Stimulated activated CD8-positive, alpha-beta memory T cell treated with anti-CD3 and anti-CD28 coated beads, Interleukin-15, amount 100 ng/mL, for 24 hours (primary cell): ENCODE data around the gene TSPAN17.

ENCODE experiments used
- DNase-seq: peaks from one replicate; pipeline ENCODE4 v3.0.0-alpha.2; 2020; ENCODE audit warnings: low read depth

TSPAN17 gene

DNA sequence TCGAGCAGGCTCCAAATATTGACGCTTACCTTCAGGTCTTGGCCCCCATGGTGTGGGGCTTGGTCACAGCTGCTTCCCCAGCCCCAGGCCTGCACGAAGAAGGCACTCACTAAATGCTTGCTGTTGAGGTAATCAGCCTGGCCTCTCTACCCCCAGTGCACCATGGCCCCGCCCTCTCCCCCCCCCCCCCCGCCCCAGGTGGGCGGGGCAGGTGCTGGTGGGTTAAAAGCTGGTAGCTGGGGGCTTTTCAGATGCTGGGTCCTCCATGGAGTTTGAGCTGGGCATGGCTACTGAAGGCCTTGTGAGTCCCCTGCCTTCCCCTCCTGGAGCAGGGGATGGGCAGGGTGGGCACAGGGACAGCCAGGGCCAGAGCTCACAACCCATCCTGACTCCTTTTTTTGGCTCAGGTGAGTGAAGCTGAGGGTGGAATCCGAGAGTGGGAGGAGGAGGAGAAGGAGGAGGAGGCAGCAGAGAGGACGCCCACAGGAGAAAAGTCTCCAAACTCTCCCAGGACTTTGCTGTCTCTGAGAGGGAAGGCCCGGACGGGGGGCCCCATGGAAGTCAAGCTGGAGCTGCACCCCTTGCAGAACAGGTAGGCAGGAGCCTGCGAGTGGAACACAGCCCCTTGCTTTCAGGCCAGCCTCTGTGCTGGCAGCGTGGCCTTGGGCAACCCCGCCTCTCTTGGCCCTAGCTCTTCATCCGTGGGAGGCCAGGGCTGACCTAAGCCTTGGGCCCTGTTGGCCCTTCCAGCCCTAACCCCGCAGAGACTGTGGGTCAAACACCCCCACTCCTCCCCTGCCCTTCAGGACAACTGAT is 4.4 kb upstream of the TSPAN17 start:
- no peak for DNase-seq

DNA sequence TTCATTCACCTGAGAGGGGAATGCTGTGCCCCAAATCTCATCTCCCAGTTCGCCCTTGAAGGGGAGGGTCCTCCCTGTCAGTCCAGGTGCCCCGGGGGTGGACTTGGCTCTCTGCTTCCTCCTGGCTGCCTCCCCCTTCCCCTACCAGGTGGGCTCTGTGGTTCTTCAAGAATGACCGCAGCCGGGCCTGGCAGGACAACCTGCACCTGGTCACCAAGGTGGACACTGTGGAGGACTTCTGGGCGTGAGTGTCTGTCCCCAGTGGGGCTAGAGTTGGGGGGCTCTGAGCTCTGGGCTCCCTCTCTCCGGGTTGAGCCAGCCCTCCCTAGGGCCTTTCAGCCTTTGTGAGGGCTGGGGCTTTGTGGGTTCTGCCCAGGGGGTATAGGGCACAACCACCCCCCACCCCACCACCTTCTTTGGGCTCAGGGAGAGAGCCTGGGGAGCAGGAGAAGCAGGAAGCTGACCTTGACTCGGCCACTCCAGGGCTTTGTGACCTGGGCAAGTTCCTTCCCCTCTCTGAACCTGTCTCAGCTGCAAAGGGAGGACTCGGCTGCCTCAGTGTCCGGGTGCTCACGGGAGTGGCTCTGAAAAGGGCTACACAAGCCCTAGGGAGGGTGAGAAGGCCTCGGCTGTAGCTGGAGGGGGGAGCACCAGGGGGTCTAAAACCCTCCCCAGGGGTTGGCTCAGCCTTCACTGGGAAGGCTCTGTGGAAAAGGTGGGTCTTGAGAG is 3.6 kb upstream of the TSPAN17 start:
- DNase-seq: no peak

DNA sequence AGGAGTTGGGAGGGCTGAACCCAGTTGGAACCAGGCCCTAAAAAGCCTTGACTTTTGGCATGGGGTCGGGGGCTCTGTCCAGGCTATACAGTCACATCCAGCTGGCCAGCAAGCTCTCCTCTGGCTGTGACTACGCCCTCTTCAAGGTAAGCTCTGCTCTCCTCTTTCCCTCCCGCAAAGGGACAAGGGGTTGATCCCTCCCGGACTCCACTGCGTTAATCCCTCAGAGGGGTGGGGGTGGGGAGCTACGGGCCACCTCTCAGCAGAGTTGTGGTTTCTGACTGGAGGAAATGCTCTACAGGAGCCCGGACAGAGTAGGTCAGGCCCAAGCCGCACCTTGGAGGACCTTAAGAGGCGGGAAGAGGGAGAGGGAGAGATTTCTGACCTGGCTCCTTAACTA is 3.0 kb upstream of the TSPAN17 start:
- no peak for DNase-seq

DNA sequence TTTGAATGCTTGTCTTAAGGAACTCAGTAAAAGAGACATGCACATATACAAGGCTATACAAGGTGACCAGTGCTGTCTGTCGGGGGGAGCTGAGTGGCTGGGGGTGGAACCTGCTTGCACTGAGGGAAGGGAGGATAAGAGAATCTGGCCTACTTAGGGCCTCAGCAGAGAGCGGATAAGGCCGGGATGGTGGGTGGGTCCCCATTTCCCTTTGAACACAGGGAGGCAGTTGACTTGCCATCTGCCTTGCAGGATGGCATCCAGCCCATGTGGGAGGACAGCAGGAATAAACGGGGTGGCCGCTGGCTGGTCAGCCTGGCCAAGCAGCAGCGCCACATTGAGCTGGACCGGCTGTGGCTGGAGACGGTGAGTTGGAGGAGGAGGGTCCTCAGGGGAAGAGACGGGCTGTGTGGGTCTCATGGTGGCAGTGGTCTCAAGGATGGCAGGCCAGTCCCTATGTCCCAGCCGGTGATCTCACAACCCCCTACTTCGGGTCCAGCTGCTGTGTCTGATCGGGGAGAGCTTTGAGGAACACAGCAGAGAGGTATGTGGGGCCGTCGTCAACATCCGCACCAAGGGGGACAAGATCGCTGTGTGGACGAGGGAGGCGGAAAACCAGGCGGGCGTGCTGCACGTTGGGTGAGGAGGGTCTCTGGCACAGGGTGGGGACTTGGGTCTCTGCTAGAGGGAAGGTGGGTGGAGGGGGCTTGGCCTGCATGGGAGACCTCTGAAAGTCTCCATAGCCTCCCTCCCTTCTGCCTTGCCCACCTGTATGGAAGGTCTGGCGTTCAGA is 2.2 kb upstream of the TSPAN17 start:
- DNase-seq: no peak

DNA sequence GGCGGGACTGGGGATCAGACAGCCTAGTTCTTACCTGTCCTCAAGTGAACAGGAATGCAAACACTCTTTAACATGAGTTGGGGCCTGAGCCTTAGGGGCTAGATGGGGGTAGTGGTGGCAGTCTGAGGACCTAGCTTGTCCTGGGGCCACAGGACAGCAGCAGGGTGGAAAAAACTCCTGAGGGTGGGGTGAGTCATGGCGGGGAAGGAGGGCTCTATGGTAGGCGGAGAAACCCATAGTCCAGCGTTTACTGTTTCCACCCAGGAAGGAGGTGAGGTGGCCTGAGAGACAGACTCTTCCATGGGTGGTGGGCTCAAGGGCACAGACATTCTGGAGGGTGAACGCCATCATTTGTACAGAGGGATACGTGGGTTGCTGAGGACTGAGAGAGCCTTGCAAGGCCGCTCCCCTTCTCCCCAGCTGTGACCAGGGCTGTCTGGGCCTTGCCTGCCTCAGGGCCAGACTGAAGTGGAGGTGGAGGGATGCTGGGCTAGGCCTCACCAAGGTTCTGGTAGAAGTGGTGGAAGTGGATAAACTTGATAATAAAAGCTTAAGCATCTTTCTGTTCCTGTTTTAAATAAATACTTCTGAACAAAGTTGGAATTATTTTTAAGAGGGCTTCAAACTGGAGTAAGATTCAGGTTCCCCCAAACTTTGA is 1.1 kb upstream of the TSPAN17 start:
- no peak for DNase-seq

DNA sequence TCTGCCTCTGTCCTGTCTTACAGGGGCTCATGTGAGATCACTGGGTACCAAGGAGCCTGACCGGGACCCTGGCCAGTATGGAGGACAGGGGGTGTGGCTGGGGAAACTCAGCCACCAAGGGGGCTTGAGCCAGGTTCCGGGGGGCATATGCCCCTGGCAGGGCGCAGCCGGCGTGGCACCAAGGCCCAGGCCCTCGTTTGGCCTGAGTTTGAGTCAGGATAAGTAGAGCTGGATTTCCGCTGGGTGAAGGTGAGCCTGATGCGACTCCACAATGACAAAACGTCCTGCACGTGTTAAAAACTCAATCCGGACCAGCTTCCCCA is 616 bp upstream of the TSPAN17 start:
- DNase-seq: no peak

DNA sequence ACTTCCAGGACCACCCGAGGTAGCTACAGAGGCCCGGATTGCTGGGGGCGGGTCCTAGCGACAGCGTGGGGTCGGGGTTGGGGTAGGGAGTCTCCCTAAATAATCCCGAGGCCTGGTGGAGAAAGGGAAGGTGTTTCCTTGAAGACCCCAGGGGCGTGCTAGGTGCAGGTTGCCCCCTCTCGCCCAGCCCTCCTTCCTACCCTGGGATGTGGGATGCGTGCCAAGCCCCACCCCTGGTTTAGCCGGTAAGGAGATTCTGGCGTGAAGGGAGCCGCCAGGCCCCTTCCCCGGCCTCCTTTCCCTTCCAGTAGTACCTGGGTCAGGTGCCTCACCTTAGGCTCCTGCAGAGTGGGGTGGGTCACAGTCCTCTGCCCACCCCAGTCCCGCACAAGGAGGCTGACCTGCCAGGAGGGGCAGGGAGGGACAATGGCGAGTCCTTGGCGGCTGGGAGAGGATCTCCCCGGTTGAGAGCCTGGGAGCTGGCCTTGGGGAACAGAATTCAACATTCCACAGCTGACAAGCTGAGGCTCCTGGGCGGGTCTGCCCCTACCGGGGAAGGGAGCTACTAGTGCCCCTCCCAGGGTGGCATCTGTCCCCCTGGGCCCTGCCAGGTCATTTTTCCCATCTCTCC is 674 bp downstream of the TSPAN17 start:
- no peak for DNase-seq

DNA sequence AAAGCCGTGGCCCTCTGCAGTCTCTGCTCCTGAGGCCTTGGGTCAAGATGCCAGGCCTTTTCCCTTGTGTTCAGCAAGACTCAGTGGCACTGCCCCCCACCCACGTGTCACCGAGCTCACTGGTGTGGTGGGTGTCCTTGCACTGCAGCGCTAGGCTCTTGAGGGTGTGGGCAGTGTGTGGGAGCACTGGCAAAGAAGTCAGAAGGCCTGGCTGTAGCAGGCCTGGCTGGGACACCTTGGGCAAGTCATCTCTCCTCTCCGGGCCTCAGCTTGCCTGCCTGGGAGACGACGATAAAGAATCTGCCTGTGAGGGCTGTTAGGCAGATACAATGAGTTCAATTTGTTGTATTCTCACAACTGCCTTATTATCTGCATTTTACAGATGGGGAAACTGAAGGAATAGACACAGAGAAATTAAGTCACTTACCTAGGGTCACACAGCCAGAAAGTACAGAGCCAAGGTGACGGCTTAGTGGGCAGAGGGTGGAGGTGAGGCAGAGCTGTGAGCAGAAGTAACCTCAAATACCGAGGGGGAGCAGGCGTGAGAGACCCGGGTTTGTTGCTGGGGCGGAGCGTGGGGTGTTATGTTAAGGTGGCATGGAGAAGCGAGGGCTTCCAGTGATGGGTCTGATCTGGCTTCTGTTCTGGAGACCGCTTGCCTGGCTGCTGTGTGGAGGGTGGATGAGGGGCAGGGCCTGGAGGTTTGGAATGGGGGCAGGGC is 1.4 kb downstream of the TSPAN17 start:
- no peak for DNase-seq

DNA sequence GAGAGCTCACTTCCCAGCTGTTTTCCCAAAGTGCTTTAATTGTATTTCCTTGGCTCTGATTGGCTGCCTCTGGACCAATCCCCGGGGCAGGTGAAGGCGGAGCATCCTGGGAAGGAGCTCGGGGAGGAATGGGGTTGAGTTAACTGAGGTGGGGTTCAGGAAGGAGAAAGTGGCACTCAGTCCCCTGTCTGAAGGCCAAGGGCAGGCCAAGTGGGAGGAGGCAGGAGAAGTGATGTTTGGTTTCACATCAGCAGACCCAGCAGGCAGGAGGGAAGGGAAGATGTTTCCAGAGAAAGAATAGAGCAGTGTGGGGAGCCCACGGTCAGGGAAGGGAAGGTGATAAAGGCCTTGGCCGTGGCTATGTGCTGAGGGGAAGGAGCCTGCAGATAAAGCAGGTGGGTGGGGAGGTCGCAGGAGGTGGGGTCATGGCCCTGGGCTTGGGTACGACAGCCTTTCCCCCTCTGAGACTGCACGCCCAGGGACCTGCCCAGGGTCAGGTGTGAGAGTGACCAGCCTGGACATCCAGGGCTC is 3.1 kb downstream of the TSPAN17 start:
- DNase-seq: no peak

DNA sequence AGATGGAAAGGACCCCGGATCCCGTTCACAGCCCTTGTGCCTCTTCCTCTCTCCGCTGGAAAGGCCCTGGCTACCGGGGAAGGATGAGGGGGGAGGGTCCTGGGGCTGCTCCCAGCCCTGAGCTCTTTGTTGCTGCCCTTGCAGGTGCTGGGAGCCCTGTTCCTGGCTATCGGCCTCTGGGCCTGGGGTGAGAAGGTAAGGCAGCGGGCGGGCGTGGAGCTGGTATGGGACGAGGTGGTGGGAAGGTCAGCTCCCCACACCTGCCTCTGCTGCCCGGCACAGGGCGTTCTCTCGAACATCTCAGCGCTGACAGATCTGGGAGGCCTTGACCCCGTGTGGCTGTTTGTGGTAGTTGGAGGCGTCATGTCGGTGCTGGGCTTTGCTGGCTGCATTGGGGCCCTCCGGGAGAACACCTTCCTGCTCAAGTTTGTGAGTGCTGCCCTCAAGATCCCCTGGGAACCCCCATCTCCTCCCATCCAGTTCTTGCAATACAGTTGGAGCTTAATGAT is 4.2 kb downstream of the TSPAN17 start:
- DNase-seq: no peak

DNA sequence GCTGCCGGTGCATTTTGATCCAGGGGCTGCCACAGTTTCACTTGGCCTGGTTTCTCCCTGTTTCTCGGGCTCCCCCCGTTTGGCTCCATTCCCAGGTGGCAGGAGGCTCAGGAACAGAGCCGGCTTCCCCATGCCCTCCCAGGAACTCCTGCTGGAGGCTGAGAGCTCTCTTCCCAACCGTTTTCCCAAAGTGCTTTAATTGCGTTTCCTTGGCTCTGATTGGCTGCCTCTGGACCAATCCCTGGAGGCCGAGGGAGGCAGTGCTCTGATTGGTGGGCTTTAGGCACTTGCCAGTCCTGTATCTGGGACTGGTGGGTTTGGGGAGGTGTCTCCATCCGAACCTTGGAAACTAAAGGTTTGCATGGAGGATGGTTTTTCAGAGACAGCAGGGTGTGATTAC is 4.9 kb downstream of the TSPAN17 start:
- DNase-seq: no peak

DNA sequence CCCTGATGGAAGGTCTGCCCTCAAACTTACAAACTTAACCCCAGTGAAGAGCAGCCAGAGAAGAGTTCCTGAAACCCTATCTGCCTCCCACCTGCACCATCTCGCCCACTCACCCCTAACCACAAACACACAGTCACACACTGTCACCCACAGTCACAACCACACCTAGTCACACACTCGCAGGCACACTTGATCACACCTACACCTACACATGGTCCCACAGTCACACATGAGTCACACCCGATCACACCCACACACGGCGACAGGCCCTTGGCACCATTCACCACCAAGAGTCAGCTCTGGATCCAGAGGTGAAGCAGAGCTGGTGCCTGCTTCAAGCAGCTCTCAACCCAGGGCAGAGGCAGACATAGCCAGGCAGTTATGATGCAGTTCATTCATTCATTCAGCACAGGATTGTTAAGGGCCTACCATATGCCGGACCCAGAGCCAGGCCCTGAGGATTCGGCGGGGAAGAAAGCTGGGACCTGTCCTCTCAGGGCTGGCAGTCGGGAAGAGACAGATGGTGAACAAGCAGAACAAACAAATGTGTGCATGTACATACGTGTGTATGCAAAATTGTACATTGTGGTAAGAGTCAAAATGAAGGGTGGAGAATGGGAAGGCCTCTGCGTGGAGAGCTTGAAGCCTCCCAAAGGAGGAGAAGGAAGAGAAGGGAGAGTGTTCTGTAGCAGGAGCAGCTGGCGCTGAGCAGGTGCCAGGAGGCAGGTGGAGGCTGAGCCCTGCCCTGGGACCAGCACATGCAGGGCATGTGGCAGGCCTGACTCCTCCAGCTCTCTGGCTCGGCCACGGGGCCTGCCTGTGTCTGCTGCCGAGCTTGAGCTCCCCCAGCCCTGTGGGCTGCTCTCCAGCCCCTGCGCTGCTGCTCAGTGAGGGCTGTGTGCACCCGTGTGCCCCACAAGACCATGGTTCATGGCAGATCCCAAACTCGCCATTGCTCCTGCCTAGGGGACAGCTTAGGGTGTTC is 6.4 kb downstream of the TSPAN17 start:
- DNase-seq: peak; percentile 31

DNA sequence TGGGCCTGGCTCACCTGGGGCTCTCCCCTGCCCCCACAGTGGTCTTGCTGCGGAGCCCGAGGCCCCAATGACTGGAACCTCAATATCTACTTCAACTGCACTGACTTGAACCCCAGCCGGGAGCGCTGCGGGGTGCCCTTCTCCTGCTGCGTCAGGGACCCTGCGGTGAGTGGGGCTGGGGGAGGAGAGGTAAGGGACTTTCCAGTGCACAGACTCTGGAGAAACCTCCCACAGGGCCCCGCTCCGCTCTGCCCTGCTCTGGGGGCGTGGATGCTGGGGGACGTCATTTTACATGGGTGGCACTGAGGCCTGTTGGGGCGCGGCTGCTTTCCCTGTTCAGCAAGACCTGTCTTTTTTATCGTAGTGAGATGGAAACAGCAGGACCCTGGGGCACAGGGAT is 7.6 kb downstream of the TSPAN17 start:
- DNase-seq: no peak

DNA sequence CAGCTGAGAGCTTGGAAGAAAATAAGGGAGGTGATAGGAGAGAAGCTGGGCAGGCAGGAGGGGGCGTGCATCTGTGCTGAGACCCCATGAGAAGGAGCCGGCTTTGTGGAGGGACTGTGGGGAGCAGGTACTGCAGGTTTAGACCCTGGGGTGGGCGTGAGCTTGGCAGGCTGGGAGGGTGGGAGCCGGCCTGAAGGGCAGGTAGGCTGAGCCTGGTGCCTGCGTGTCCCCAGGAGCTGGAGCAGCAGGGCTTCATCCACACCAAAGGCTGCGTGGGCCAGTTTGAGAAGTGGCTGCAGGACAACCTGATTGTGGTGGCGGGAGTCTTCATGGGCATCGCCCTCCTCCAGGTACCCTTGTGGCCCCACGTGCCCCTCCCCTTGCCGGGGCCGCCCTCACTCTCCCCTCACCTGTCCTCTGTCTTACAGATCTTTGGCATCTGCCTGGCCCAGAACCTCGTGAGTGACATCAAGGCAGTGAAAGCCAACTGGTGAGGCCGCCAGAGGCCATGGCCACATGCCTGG is 9.2 kb downstream of the TSPAN17 start:
- no peak for DNase-seq

DNA sequence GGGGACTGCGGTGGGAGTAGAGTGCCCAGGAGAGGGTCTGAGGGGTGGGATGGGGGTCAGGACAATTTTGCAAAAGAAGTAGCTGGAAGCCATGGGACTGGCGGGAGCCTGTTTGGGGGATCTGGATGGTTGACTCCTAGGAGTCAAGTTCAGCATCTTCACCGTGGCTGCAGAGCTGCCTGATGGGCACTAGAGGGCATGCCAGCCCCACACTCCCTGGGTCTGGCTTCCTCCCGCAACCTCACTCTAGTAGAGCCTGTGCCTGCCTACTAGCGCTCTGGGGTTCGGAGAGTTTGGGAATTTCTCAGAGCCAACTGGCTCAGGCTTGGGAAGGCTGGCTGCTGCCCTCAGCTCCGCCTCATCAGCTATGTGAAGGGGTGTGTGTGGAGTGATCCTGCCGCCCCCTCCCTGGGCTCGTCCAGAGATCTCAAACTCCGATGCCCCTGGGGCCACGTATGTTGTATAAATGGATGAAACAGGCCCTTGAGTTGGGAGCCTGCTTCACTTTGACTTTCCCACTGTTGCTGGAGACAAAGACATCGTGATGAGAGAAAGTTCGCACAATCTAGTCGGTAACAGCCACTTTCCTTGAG is 10.8 kb downstream of the TSPAN17 start:
- peak; percentile 47 for DNase-seq

DNA sequence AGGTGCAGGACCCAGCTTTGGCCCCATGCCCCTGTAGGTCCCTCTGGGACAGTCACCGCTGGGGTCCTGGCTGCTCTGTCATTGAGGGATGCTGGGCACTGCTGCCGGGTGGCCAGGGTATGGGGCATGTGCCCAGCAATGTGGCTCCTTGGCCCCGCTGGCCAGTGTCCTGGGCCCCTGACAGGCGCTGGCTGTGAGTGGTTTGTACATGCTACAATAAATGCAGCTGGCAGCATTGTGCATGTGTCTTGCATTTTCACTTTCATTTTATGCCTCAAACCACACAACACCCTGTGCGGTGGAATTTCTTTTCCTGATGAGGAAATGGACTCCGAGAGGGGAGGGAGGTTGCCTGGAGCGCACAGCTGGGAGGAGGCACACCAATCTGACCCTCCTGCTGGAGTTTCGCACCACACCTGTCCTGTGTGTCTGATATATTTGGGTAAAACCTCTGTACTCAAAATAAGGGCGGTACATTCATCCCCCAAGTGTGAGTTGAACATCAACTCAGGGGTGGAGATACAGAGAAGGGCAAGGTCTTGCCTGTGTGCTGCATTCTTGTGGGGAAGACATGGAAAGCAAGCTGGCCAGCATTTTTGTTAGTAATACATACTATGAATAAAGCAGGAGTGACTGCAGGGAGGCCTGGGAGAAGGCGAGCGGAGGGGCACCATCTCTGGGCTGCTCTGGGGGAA is 11.7 kb downstream of the TSPAN17 start:
- DNase-seq: no peak

DNA sequence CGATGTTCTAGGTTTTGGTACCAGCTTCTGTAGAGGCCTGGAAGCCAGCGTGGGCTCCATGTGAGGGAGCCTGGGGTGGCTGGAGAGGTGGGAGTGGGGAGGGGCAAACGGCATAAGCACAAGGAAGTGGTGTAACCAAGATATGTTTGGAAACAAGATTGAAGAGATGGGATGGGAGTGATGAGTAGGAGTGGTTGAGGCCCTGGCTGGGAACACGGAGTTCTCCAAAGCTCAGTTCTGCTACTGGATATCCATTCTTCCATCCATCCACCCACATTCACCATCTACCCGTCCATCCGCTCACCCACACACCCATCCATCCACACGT is 12.2 kb downstream of the TSPAN17 start:
- no peak for DNase-seq

DNA sequence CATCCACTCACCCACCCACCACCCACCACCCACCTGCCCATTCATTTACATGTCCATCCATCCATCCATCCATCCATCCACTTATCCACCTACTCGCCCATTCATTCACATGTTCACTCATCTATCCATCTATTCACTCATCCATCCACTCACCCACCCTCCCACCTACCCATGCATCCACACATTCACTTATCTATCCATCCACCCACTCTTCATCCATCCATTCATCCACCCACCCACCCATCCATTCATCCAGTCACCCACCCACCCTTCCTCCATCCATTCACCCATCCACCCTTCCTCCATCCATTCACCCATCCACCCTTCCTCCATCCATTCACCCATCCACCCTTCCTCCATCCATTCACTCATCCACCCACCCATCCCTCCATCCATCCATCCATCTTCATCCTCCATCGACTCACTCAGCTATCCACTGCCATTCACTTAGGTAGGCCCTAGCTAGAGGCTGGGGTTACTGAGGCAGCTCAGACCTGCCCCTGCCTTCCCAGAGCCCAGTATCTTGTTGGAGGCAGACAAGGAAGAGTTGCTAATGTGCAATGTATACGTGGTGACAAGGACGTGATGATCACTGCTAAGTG is 12.7 kb downstream of the TSPAN17 start:
- no peak for DNase-seq
